Glutamatergic neuron (in vitro differentiated cells): Measurements from ENCODE around the gene SH3PXD2B. TPM values are rescaled to one million over a fixed set of nuclear protein-coding genes. Genes with fewer than 3 reads are reported as not detected.

ENCODE experiments used
- DNase-seq: peaks from one replicate; pipeline ENCODE4 v3.0.0; 2022
- H3K27ac Mint-ChIP-seq: one replicate; pipeline ENCODE4 v1.8.0; 2020; ENCODE audit warnings: mild to moderate bottlenecking, mixed read lengths, inconsistent platforms; ENCODE audit not compliant: unreplicated experiment
- H3K27me3 Mint-ChIP-seq: one replicate; pipeline ENCODE4 v1.8.0; 2020; ENCODE audit warnings: mild to moderate bottlenecking, moderate library complexity, mixed read lengths, inconsistent platforms; ENCODE audit not compliant: unreplicated experiment
- H3K36me3 Mint-ChIP-seq: one replicate; pipeline ENCODE4 v1.8.0; 2020; ENCODE audit warnings: mild to moderate bottlenecking, mixed read lengths, inconsistent platforms; ENCODE audit not compliant: unreplicated experiment
- H3K4me1 Mint-ChIP-seq: one replicate; pipeline ENCODE4 v1.8.0; 2020; ENCODE audit warnings: mild to moderate bottlenecking, low read depth, mixed read lengths, inconsistent platforms; ENCODE audit not compliant: unreplicated experiment
- H3K4me3 Mint-ChIP-seq: one replicate; pipeline ENCODE4 v1.8.0; 2020; ENCODE audit warnings: mild to moderate bottlenecking, mixed read lengths, inconsistent platforms; ENCODE audit not compliant: unreplicated experiment
- H3K9me3 Mint-ChIP-seq: one replicate; pipeline ENCODE4 v1.8.0; 2020; ENCODE audit warnings: mild to moderate bottlenecking, moderate library complexity, mixed read lengths, inconsistent platforms; ENCODE audit not compliant: unreplicated experiment
- total RNA-seq: library from RNA; stranded (reverse); fragmentation: NEBNext Ultra II Directional; extraction: Animal tissue kit (Norgen Biotek cat#: 25700); gene quantifications from one replicate; pipeline ENCODE4 v1.2.1, GENCODE V29; 2021; ENCODE audit not compliant: unreplicated experiment
- TF ChIP-seq, protein P1 (sequence below): fragments of 200-600 bp; sonication (generic); IDR thresholded peaks from one replicate; pipeline ENCODE4 v1.5.0; 2021; ENCODE audit not compliant: partially characterized antibody, unreplicated experiment

Gene SH3PXD2B
- total RNA-seq, 1 donor from 2014 or later = 96.8 TPM

GRCh38 chr5:172407241-172407691 is 47.1 kb downstream of the SH3PXD2B start:
- H3K27me3 Mint-ChIP-seq = no peaks in the 10 kb centered on the region
- TF ChIP-seq, protein P1, sequence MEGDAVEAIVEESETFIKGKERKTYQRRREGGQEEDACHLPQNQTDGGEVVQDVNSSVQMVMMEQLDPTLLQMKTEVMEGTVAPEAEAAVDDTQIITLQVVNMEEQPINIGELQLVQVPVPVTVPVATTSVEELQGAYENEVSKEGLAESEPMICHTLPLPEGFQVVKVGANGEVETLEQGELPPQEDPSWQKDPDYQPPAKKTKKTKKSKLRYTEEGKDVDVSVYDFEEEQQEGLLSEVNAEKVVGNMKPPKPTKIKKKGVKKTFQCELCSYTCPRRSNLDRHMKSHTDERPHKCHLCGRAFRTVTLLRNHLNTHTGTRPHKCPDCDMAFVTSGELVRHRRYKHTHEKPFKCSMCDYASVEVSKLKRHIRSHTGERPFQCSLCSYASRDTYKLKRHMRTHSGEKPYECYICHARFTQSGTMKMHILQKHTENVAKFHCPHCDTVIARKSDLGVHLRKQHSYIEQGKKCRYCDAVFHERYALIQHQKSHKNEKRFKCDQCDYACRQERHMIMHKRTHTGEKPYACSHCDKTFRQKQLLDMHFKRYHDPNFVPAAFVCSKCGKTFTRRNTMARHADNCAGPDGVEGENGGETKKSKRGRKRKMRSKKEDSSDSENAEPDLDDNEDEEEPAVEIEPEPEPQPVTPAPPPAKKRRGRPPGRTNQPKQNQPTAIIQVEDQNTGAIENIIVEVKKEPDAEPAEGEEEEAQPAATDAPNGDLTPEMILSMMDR = no peak
- H3K36me3 Mint-ChIP-seq = peaks cover 8% of the 10 kb centered on the region
- no peak overlapping the region for H3K27ac Mint-ChIP-seq
- peaks cover 5% of the 10 kb centered on the region for H3K9me3 Mint-ChIP-seq
- peaks cover 30% of the 10 kb centered on the region for H3K4me1 Mint-ChIP-seq
- no peak for DNase-seq
- H3K4me3 Mint-ChIP-seq = no peak overlapping the region

DNA sequence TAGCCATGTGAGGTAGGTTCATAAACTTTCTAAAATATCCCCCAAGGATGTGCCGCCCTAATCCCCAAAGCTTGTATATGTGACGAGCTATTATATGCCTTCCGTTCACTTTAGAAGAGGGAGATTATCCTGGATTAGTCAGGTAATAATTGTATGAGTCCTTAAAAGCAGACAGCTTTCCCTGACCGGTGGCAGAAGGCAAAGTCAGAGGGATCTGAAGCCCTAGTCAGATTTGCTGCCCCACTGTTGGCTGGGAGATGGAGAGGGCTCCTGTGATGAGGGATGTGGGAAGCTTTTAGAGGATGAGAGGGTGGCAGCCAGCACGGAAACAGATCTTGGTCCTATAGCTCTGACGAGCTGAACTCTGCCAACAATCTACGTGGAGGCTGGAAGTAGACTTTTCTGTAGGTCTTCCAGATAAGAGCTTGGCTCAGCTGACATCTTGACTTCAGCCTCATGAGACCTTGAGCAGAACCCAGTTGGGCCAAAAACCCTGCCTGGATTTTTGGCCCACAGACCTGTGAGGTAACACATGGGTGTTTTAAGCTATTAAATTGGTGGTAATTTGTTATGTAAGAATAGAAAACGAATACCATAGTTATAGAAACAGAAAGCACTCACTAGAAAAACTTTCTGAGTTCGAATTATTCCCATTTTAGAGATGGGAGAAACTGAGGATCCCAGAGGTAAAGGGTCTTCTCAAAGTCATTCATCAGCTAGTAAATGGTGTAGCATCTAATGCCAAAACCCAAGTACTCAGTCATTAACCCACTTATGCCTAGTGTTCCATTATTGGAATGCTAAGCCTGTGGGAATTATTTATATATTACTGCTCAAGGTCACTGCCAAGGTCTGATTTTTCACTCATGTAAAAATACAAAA is 48.9 kb downstream of the SH3PXD2B start:
- no peak overlapping the region for H3K4me3 Mint-ChIP-seq
- no peak for DNase-seq
- TF ChIP-seq, protein P1 = no peak
- H3K27ac Mint-ChIP-seq = no peak overlapping the region
- H3K4me1 Mint-ChIP-seq = peaks cover 16% of the 10 kb centered on the region
- no peaks in the 10 kb centered on the region for H3K27me3 Mint-ChIP-seq
- peaks cover 8% of the 10 kb centered on the region for H3K36me3 Mint-ChIP-seq
- peaks cover 4% of the 10 kb centered on the region for H3K9me3 Mint-ChIP-seq

DNA sequence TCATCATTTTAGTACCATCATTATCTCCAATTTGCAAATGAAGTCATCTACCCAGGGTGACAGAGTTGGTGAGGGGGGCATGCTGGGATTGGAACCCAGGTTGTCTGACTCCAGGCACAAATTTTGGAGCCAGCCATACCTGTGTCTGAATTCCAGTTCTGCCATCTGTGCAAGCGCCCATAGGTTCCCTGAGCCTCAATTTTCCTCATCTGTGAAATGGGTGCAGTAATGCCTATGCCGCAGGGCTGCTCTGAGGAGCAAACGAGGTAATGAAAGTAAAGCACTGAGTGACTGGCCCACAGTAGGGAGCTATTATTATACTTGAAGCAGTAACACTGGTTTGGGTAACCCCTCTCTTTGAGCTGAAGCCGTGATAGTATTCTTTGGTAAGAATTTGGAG is 49.6 kb downstream of the SH3PXD2B start:
- Mint-ChIP-seq H3K4me3 (no peak overlapping the region), H3K4me1 (peaks cover 17% of the 10 kb centered on the region), H3K27ac (no peak overlapping the region), H3K36me3 (peaks cover 8% of the 10 kb centered on the region), H3K9me3 (peaks cover 4% of the 10 kb centered on the region), H3K27me3 (no peaks in the 10 kb centered on the region)
- DNase-seq = no peak
- TF ChIP-seq, protein P1 = no peak

GRCh38 chr5:172403817-172404216 is 50.5 kb downstream of the SH3PXD2B start:
- DNase-seq = no peak
- Mint-ChIP-seq H3K27me3 (no peaks in the 10 kb centered on the region), H3K4me3 (no peak overlapping the region), H3K4me1 (peaks cover 17% of the 10 kb centered on the region), H3K9me3 (peaks cover 4% of the 10 kb centered on the region), H3K36me3 (peaks cover 16% of the 10 kb centered on the region), H3K27ac (no peak overlapping the region)
- TF ChIP-seq, protein P1 = no peak

GRCh38 chr5:172403189-172403796 is 51.0 kb downstream of the SH3PXD2B start:
- peak overlapping the region; percentile 52 for H3K27ac Mint-ChIP-seq
- TF ChIP-seq, protein P1 = no peak
- peaks cover 17% of the 10 kb centered on the region for H3K4me1 Mint-ChIP-seq
- H3K9me3 Mint-ChIP-seq = peaks cover 4% of the 10 kb centered on the region
- no peak overlapping the region for H3K4me3 Mint-ChIP-seq
- H3K36me3 Mint-ChIP-seq = peaks cover 16% of the 10 kb centered on the region
- no peaks in the 10 kb centered on the region for H3K27me3 Mint-ChIP-seq
- DNase-seq = peak; percentile 65
